NT2/D1 (cell line): ENCODE measurements around the gene ZNF710.

Experiments used
- SUZ12 ChIP-seq: IDR thresholded peaks from 2 replicates; pipeline ENCODE4 v1.6.1; 2011; ENCODE audit not compliant: insufficient read length, insufficient read depth; ENCODE audit errors: extremely low read depth
- YY1 ChIP-seq: IDR thresholded peaks from 2 replicates; pipeline ENCODE4 v1.6.1; 2011; ENCODE audit not compliant: insufficient read length, insufficient read depth
- ZNF274 ChIP-seq: IDR thresholded peaks from 2 replicates; pipeline ENCODE4 v1.6.1; 2011; ENCODE audit warnings: mild to moderate bottlenecking, low read depth, low read length

DNA sequence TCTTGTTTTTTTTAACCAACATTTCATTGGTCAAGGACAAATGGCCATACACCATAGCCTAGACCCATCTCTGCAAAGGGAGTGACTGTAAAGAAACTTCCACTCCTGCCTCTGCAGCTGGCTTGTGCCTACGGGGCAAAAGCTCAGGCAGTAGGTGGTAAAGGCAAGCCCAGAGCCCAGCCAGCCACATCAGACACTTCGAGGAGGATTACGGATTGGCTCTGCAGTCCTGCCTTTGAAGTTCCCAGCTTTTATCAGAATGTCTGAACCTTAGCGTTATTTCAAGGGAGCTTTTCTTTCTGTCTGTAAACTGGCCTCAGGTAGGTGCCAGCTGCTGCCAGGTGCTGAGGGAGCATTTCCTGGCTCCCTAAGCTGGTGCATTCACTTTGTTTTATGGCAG, 15.6 kb downstream of the ZNF710 start:
- TF ChIP-seq YY1 (no peak), ZNF274 (no peak), SUZ12 (no peak)
